ENCODE data around the gene CENPM. TPM values are rescaled to one million over a fixed set of nuclear protein-coding genes. Genes with fewer than 3 reads are reported as not detected.
A peak's percentile ranks its signal among the peaks of the same experiment; 100 is the strongest.

The CENPM gene
- total and polyA plus RNA-seq, 2 donors (not counting 1 experiment from before 2014, with no cell fraction given): 5.9 to 11.6 TPM

- Histone ChIP-seq H4K20me1 (ENCODE audit: control insufficient read depth, extremely low read depth, insufficient read depth, low read length) (no peaks in the 10 kb centered on the region), H3K4me2 (ENCODE audit: extremely low read depth, insufficient read depth, low read length) (no peak overlapping the region), H3K9ac (ENCODE audit: insufficient read depth, low read length) (no peak overlapping the region), H3K79me2 (ENCODE audit: control insufficient read depth, insufficient read depth, low read length) (no peaks in the 10 kb centered on the region), H3K36me3 (ENCODE audit: control insufficient read depth, insufficient read depth, low read length) (peaks cover 2% of the 10 kb centered on the region), H3K27ac (ENCODE audit: insufficient read depth, low read length) (no peak overlapping the region), H3K4me1 (ENCODE audit: control insufficient read depth, extremely low read depth, insufficient read depth, low read length) (no peaks in the 10 kb centered on the region), H3K9me3 (ENCODE audit: control insufficient read depth, insufficient read depth, low read depth, low read length) (no peaks in the 10 kb centered on the region), H2AFZ (ENCODE audit: low read length) (no peak overlapping the region), H3K27me3 (ENCODE audit: control insufficient read depth, insufficient read depth, low read length) (peaks cover 54% of the 10 kb centered on the region), H3K4me3 (replicated peaks in 1 of 4; ENCODE audit: control extremely low read depth in 1 of 4, insufficient read depth in 1 of 4, low read depth in 3 of 4, low read length in 4 of 4) (no peak overlapping the region)
- TF ChIP-seq EZH2 (IDR thresholded peaks at IDR 0.05; ENCODE audit: low read length, missing control alignments) (peak; percentile 9), CTCF (conservative IDR thresholded peaks at IDR 0.05 in 1 of 2, IDR thresholded peaks at IDR 0.05 in 1 of 2; ENCODE audit: low read depth in 1 of 2, low read length in 2 of 2) (no peak)
- DNase-seq (ENCODE audit: low read depth in 2 of 2): no peak
Measured at GRCh38 chr22:41912338-41913039, 34.5 kb downstream of the CENPM start.

- Histone ChIP-seq H3K27ac (ENCODE audit: insufficient read depth, low read length) (no peak overlapping the region), H3K4me3 (replicated peaks in 1 of 4; ENCODE audit: control extremely low read depth in 1 of 4, insufficient read depth in 1 of 4, low read depth in 3 of 4, low read length in 4 of 4) (peak overlapping the region in 1 of 4 experiments; percentile 38), H3K9ac (ENCODE audit: insufficient read depth, low read length) (peak overlapping the region; percentile 4), H3K79me2 (ENCODE audit: control insufficient read depth, insufficient read depth, low read length) (no peaks in the 10 kb centered on the region), H3K4me1 (ENCODE audit: control insufficient read depth, extremely low read depth, insufficient read depth, low read length) (no peaks in the 10 kb centered on the region), H3K36me3 (ENCODE audit: control insufficient read depth, insufficient read depth, low read length) (peaks cover 6% of the 10 kb centered on the region), H3K27me3 (ENCODE audit: control insufficient read depth, insufficient read depth, low read length) (peaks cover 50% of the 10 kb centered on the region), H4K20me1 (ENCODE audit: control insufficient read depth, extremely low read depth, insufficient read depth, low read length) (no peaks in the 10 kb centered on the region), H3K9me3 (ENCODE audit: control insufficient read depth, insufficient read depth, low read depth, low read length) (no peaks in the 10 kb centered on the region), H2AFZ (ENCODE audit: low read length) (no peak overlapping the region), H3K4me2 (ENCODE audit: extremely low read depth, insufficient read depth, low read length) (peak overlapping the region; percentile 58)
- DNase-seq (ENCODE audit: low read depth in 2 of 2): no peak
- TF ChIP-seq EZH2 (IDR thresholded peaks at IDR 0.05; ENCODE audit: low read length, missing control alignments) (peak; percentile 73), CTCF (conservative IDR thresholded peaks at IDR 0.05 in 1 of 2, IDR thresholded peaks at IDR 0.05 in 1 of 2; ENCODE audit: low read depth in 1 of 2, low read length in 2 of 2) (no peak)
Measured at GRCh38 chr22:41911001-41911611, 35.8 kb downstream of the CENPM start.

- no peak overlapping the region for H2AFZ ChIP-seq (ENCODE audit: low read length)
- H3K36me3 ChIP-seq (ENCODE audit: control insufficient read depth, insufficient read depth, low read length): peaks cover 6% of the 10 kb centered on the region
- H3K9me3 ChIP-seq (ENCODE audit: control insufficient read depth, insufficient read depth, low read depth, low read length): no peaks in the 10 kb centered on the region
- H3K79me2 ChIP-seq (ENCODE audit: control insufficient read depth, insufficient read depth, low read length): no peaks in the 10 kb centered on the region
- no peak overlapping the region for H3K27ac ChIP-seq (ENCODE audit: insufficient read depth, low read length)
- no peaks in the 10 kb centered on the region for H4K20me1 ChIP-seq (ENCODE audit: control insufficient read depth, extremely low read depth, insufficient read depth, low read length)
- peak overlapping the region in 1 of 4 experiments; percentile 38 for H3K4me3 ChIP-seq (replicated peaks in 1 of 4; ENCODE audit: control extremely low read depth in 1 of 4, insufficient read depth in 1 of 4, low read depth in 3 of 4, low read length in 4 of 4)
- H3K27me3 ChIP-seq (ENCODE audit: control insufficient read depth, insufficient read depth, low read length): peaks cover 42% of the 10 kb centered on the region
- TF ChIP-seq CTCF (conservative IDR thresholded peaks at IDR 0.05 in 1 of 2, IDR thresholded peaks at IDR 0.05 in 1 of 2; ENCODE audit: low read depth in 1 of 2, low read length in 2 of 2): no peak
- peak; percentile 95 for TF ChIP-seq EZH2 (IDR thresholded peaks at IDR 0.05; ENCODE audit: low read length, missing control alignments)
- H3K4me2 ChIP-seq (ENCODE audit: extremely low read depth, insufficient read depth, low read length): peak overlapping the region; percentile 58
- peak overlapping the region; percentile 4 for H3K9ac ChIP-seq (ENCODE audit: insufficient read depth, low read length)
- peak in 1 of 2 donors; percentile 10 for DNase-seq (ENCODE audit: low read depth in 2 of 2)
- no peaks in the 10 kb centered on the region for H3K4me1 ChIP-seq (ENCODE audit: control insufficient read depth, extremely low read depth, insufficient read depth, low read length)
Measured at GRCh38 chr22:41910050-41911000, 36.6 kb downstream of the CENPM start.
